GM19193 (cell line): ENCODE measurements around the gene SPAG5.

Source experiments
- POLR2A ChIP-seq: IDR thresholded peaks from 4 replicates; pipeline ENCODE4 v1.6.1; 2011; ENCODE audit not compliant: insufficient read depth, insufficient read length; ENCODE audit errors: extremely low read depth

Gene SPAG5

DNA sequence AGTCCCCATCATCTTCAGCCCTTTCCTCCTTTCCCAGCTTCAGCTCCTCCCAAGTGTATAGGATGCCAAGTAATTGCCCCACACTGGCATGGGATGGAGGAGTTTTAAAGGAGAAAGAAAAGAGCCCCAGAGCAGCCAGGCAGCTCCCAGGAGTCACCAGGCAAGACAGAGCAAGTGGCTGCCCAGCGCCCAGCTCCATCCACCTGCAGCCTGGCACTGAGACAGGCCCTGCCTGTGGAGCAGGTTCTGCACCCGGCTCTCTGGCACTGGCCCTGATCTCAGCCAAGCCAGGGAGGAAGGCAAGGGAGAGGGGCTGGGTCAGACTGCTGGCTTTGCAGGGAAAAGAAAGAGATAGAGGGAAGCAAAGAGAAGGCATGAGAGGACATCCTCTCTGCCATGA, 71.0 kb downstream of the SPAG5 start:
- TF ChIP-seq POLR2A = no peak
